HG03432 (cell line): ENCODE data around the gene SLC9A9.

Experiments
- ATAC-seq: cut with Tn5 transposase; IDR thresholded peaks from one replicate; pipeline ENCODE4 v1.9.1; 2021; ENCODE audit warnings: mild to moderate bottlenecking, moderate library complexity; ENCODE audit not compliant: unreplicated experiment

The SLC9A9 gene

GRCh38 chr3:143430568-143430967 is 417.7 kb downstream of the SLC9A9 start:
- ATAC-seq = no peak

DNA sequence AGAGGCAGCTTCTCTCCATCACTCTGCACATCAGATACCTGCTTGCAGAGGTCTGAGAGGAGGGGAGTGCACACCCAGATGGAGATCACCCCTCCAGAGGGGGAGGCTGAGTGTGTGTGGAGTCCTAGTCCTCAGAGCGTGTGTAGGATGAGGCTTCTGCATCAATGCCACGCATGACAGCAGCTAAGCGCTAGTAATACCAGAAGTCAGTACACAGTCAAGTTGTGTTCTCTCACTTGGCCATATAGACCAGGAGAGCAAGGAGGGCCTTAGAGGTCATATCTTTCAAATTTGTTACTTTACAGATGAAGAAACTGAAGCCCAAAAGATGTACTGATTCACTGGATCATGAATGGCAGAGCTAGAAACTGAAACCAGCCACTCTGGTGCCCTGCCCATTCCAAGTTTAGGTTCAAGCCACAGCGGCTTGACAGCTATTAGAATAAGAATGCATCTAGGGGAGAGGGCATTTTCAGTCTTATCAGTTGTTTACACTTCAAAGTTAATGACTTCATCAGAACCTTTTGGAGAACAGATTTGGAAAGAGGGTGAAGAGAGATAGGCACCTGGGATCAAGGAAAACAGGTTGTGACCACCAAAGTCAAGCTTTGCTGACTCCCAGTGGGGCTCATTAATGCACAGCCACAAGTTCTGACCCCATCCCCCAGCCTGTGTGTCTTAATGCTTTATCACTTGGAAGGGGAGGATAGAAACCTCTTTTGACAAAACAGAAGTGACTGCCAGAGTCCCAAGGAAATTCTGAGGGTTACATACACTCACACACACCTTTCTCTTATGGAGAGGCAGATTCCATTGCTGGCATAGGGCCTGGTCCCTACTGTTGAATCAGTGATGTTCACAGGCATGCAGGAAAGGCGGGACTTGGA is 418.4 kb downstream of the SLC9A9 start:
- peak; percentile 60 for ATAC-seq

DNA sequence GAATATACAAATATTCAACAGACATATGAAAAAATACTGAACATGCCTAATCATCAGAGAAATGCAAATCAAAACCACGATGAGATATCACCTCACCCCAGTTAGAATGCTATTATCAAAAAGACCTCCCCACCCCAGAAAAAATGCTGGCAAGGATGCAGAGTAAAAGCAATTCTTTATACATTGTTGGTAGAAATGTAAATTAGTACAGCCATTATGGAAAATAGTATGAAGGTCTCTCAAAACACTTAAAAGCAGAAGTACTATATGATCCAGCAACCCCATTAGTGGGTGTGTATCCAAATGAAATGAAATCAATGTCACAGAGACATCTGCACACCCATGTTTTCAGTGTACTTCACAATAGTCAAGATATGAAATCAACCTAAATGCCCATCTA is 420.0 kb downstream of the SLC9A9 start:
- no peak for ATAC-seq

GRCh38 chr3:143427631-143428030 is 420.6 kb downstream of the SLC9A9 start:
- no peak for ATAC-seq

DNA sequence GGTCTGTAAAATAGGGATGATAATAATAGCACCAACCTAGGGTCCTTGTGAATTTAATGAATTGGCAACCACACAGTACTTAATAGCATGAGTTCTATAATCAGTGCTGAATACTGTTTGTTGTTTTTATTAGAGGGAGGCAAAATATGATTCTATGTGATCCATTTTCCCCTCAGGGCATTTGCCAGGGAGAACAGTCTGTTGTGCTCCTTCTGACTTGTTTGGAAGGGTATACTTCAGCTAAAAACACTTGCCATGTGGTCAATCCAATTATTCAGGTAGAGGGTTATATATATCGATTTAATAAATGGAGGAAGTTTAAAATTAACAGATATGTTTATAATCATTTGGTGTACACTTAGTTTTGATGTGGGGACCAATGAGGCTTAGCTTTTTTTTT is 423.4 kb downstream of the SLC9A9 start:
- no peak for ATAC-seq

DNA sequence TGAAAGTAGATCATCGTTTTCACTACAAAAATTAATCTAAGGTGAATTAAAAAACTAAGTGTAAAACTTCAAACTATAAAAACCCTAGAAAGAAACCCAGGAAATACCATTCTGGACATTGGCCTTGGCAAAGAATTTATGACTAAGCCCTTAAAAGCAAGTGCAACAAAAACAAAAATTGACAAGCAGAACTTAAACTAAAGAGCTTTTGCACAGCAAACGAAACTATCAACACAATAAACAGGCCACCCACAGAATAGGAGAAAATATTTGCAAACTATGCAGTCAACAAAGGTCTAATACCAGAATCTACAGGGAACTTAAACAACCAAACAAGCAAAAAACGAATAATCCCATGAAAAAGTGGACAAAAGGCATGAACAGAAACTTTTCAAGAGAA is 426.7 kb downstream of the SLC9A9 start:
- ATAC-seq = no peak

- no peak for ATAC-seq
Observed at GRCh38 chr3:143419611-143420010, 428.7 kb downstream of the SLC9A9 start.

DNA sequence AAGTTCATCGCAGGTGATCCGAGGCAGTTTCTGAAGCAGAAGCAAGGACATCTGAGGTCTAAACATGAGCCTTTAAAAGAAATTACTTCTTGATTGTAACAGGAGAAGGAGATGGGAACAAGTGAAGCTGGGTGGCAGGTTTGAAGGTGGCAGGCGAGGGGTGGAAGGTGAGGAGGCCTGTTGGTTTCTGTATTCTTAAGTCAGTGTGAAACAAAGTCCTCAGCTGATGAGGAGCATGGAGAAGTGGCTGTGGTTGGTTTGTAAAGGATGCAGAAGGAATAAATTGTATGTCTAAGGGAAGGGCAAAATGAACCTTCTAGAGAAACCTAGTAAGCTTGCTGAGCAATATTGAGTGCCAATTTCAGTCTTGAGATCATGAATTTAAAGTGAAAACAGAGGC is 429.9 kb downstream of the SLC9A9 start:
- ATAC-seq = no peak

DNA sequence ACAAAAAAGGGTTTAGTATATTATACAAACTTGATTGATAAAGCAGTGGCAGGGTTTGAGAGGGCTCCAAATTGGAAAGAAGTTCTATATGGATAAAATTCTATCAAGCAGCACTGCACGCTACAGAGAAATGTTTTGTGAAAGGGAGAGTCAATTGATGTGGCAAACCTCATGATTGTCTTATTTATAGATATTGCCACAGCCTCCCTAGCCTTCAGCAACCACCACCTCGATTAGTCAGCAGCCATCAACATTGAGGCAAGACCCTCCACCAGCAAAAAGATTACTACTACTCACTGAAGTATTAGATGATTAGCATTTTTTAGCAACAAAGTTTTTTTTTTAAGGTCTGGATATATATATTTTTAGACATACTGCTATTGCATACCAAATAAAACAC is 432.0 kb downstream of the SLC9A9 start:
- no peak for ATAC-seq

DNA sequence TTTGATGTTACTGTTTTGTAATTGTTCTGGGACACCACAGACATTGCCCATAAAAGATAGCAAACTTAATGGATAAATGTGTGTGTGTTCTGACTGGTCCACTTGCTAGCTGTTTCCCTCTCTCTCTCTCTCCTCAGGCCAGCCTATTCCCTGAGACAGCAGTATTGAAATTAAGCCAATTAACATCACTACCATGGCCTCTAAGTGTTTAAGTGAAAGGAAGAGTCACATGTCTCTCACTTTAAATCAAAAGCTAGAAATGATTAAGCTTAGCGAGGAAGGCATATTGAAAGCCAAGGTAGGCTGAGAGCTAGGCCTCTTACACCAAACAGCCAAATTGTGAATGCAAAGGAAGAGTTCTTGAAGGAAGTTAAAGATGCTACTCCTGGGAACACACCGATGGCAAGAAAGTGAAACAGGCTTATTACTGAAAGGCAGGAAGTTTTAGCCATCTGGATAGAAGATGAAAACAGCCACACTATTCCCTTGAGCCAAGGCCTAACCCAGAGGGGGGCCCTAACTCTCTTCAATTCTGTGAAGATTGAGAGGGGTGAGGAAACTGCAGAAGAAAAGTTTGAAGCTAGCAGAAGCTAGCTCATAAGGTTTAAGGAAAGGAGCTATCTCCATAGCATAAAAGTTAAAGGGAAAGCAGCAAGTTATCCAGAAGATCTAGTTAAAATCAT is 433.6 kb downstream of the SLC9A9 start:
- ATAC-seq = no peak

DNA sequence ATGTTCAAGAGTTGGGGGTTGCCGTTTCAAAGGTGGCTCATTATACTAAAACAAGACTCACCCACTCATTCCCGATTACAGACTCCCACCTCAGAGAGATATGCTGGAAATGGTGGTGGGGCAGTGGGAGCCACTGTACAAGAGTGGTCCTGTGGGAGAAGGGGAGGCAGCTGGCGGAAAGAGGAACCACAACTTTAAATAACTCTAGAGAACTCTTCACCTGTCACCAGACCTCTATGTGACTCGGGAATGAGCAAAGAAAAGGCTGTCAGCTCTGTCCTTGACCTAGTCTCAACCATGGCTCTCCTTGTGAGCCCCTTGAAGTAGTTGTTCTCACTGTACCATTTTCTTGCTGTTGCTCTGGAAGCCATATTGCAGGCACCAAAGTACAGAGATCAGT is 434.9 kb downstream of the SLC9A9 start:
- no peak for ATAC-seq

DNA sequence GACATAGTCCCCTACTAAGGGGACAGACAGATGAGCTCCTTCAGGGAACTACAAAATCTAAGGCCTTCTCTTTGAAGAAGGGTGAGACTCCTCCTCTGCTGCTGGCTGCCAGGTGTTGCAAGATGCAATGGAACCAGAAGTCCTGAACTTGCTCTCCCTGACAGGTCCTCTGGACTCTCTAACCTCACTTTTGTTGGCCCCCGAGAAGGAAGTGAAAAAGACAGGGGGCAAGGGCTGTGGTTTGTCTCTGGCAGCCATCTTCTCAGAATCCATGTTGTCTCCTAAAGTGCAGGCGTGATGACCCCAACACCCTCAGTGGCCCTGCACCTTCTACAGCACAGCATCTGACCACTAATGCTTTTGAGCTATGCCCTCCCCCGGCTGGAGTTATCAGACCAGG is 436.2 kb downstream of the SLC9A9 start:
- ATAC-seq = peak; percentile 43

DNA sequence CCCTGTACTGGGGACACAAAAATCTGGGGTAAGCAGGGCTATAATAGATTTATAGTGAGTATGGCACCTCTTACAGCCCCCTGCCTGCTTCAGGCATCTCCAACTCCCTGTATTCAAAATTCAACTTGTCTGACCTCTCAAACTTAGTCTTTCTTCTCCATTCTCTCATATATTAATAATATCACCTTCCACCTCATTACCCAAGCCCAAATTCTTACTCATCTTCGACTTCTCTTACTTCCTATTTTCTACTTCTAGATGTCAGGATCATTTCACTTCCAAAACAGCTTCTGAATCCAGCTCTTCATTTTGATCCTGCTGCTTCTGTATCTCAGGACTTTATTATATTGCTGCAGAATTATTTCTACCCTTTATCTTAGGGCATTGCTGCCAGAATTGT is 438.0 kb downstream of the SLC9A9 start:
- no peak for ATAC-seq

- no peak for ATAC-seq
Observed at GRCh38 chr3:143408771-143409170, 439.5 kb downstream of the SLC9A9 start.

DNA sequence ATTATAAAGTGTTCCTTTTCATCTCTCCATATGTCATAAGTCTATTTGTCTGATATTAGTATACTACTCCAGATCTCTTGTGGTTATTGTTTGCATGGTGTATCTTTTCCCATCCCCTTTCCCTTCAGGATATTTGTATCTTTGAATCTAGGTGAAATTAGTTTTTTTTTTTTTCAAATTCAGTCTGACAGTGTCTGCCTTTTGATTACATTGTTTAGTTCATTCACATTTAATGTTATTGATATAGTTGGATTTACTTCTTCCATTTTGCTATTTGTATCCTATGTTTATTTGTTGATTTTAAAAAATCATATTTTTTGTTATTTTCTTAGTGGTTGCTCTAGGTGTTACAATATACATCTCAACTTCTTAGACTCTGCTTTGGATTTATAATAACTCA is 445.7 kb downstream of the SLC9A9 start:
- no peak for ATAC-seq

DNA sequence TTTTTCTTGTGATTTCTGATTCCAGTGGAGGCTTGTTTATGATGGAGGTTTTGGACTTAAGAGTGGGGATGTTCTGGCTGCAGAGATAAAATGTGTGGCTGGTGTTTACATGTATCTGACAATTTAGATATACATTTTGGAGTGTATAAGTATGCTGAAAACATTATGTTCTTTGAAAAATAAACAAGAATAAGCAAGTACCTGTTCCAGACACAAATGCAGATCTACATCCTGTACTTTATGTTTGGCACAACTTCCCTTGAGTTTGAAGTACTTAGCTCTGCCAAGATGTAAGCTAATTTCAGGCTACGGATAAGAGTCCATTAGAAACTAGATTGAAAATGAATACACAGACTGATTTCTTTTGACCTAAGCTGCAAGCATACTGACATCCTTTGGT is 451.5 kb downstream of the SLC9A9 start:
- no peak for ATAC-seq

- peak; percentile 42 for ATAC-seq
Observed at GRCh38 chr3:143389388-143389787, 458.9 kb downstream of the SLC9A9 start.

DNA sequence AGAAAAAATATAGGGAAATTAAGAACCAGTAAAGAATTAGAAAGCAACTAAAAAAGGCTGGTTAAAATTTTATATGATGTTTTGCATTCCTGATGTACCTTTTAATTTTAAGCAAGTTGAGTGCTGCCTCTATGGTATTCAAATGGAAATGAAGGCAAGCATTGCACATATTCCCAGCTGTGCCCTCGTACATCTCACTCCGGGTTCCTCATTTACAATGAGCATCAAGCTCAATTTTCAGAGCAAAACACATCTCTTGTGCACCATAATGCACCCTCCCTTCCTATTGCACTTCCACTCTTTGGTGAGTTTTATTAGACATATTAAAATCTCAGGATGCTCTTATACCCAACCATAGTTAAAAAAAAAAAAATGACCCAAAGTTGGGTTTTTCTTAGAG is 460.8 kb downstream of the SLC9A9 start:
- ATAC-seq = no peak

DNA sequence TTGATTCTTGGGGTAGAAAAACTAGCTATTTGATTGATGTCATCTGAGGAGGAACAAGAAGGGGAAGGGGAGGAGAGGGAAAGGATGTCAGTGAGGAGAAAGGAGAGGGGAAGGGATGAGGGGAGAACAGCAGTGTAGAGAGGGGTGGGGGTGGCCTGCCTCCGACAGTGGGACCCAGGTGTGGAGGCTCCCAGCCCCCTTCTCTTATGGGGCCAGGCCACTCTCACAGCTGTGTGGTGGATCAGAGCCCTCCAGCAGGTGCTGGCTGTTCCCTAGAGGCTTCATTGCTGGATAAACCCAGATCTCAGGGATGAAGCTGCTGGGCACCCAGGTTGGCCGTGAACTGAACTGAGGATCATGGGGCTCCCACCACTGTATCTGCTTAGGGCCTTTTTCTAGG is 464.2 kb downstream of the SLC9A9 start:
- ATAC-seq = no peak

DNA sequence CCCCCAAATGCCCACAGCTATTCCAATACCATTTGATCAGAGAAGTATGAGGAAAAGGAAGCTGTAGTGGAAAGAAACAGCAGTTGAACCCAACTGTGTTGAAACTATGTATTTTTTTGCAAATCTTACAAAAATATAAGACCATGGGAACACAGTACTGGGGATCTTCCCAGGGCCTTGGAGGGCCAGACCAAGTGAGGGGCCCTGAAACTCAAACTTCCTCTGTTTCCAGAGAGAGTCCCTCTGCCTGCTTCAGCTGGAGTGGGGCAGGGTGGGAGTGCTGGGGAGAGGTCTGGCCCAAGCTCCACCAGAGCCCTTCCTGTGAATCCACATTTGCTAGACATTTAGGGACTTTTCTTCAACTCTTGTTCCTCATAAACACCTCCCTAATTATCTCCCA is 464.8 kb downstream of the SLC9A9 start:
- ATAC-seq = no peak

- no peak for ATAC-seq
Observed at GRCh38 chr3:143382816-143383215, 465.5 kb downstream of the SLC9A9 start.

GRCh38 chr3:143380449-143380848 is 467.8 kb downstream of the SLC9A9 start:
- ATAC-seq = no peak
